GM12892 (cell line): ENCODE data around the gene FGFRL1.

Source experiments
- POLR2A ChIP-seq: IDR thresholded peaks from 2 replicates; pipeline ENCODE4 v1.6.1; 2011; ENCODE audit warnings: low read depth, low read length, control low read depth
- POLR2AphosphoS5 ChIP-seq: IDR thresholded peaks from 2 replicates; pipeline ENCODE4 v1.6.1; 2011; ENCODE audit warnings: low read depth, low read length, control low read depth
- TAF1 ChIP-seq: IDR thresholded peaks from 2 replicates; pipeline ENCODE4 v1.6.1; 2011; ENCODE audit warnings: low read depth, mild to moderate bottlenecking, control low read depth, low read length, borderline replicate concordance

- TF ChIP-seq POLR2A: no peak
- TF ChIP-seq POLR2AphosphoS5: no peak
- TF ChIP-seq TAF1: no peak
Measured at GRCh38 chr4:989722-990471, 21.5 kb upstream of the FGFRL1 start.
